Fibroblast of mammary gland (primary cell): ENCODE data around the gene NKD1.

ENCODE experiments used
- DNase-seq: peaks from one replicate; pipeline ENCODE4 v3.0.0-alpha.2; 2010; ENCODE audit warnings: low read depth
- H3K4me3 ChIP-seq: 2 replicates; pipeline ENCODE4 v1.5.1; 2011; ENCODE audit warnings: low read depth, mild to moderate bottlenecking, low read length, moderate library complexity; ENCODE audit not compliant: control insufficient read depth
- TF ChIP-seq, protein P1 (sequence below): conservative IDR thresholded peaks from 2 replicates; pipeline ENCODE4 v1.5.1; 2011; ENCODE audit warnings: low read depth, low read length, inconsistent platforms; ENCODE audit not compliant: control insufficient read depth, insufficient read depth

The NKD1 gene

DNA sequence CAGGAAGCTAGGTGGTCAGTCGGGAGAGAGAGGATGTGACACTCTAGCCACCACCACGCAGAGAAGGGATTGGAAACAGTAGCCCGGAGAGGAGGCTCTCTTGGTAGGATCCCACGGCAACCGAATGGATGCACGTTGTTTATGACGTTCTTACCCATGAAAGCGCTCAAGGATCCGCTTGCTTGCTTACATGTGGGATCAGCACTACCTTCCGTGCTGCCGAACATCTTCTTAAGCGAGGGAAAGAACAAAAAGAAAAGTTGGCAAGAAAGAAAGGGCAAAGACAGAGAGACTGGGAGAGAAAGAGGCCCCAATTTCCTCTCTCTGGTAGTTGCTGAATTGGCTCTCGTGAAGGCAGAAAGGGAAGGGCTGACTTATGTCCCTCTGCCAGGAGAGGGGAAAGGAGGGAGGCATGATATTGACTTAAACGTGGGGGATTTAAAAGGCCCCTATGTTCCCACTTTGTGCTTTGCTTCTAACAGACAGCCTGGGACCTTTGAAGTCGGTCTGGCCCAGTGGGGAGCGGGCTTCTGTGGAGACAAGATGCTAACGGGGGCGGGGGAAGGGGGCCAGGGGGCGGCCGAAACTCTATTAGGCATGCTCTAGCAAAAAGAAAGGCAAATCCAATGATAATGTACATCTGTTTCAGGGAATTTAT is 97.5 kb downstream of the NKD1 start:
- TF ChIP-seq, protein P1, sequence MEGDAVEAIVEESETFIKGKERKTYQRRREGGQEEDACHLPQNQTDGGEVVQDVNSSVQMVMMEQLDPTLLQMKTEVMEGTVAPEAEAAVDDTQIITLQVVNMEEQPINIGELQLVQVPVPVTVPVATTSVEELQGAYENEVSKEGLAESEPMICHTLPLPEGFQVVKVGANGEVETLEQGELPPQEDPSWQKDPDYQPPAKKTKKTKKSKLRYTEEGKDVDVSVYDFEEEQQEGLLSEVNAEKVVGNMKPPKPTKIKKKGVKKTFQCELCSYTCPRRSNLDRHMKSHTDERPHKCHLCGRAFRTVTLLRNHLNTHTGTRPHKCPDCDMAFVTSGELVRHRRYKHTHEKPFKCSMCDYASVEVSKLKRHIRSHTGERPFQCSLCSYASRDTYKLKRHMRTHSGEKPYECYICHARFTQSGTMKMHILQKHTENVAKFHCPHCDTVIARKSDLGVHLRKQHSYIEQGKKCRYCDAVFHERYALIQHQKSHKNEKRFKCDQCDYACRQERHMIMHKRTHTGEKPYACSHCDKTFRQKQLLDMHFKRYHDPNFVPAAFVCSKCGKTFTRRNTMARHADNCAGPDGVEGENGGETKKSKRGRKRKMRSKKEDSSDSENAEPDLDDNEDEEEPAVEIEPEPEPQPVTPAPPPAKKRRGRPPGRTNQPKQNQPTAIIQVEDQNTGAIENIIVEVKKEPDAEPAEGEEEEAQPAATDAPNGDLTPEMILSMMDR, result no peak
- H3K4me3 ChIP-seq, result no peak overlapping the region
- no peak for DNase-seq

DNA sequence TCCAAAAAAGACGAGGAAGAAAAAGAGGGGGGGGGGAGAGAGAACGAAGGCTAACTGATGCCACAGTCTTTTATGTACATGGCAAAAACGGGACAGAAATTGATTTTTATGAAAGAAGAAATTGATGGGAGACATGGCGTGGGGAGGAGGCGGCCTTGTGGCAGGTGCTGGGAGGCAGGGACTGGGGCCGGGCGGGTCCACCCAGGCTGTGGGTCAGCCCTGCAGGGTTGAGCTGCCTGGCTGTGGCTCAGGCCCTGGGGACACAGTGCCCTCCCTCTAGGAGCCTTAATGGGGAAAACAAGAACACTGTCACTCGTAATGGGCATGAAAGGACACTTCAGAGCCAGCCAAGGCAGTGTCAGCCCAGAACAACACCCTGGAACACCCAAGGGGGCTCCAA is 98.1 kb downstream of the NKD1 start:
- DNase-seq, result no peak
- H3K4me3 ChIP-seq, result no peak overlapping the region
- TF ChIP-seq, protein P1, result no peak

DNA sequence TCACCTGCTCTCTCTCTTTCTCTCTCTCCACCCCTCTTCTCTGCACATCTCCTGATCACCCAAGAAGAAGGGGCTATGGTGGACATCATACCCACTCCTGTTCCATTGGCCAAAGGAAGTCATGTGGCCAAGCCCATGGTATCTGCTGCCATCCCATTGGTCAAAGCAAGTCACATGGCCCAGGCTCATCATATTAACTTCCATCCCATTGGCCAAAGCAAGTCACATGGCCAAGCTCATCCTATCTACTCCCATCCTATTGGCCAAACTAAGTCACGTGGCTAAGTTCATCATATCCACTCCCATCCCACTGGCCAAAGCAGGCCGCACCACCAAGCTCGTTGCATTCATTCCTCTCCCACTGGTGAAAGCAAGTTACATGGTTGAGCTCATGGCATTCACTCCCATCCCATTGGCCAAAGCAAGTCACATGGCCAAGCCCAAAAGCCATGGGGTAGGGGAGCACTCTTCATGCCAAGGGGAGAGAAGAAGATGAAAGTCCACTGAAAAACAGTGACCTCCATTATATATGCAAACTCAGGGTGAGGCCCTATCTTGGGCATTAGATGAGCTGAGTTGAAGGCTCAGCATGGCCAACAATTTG is 103.7 kb downstream of the NKD1 start:
- TF ChIP-seq, protein P1, result no peak
- no peak overlapping the region for H3K4me3 ChIP-seq
- no peak for DNase-seq

DNA sequence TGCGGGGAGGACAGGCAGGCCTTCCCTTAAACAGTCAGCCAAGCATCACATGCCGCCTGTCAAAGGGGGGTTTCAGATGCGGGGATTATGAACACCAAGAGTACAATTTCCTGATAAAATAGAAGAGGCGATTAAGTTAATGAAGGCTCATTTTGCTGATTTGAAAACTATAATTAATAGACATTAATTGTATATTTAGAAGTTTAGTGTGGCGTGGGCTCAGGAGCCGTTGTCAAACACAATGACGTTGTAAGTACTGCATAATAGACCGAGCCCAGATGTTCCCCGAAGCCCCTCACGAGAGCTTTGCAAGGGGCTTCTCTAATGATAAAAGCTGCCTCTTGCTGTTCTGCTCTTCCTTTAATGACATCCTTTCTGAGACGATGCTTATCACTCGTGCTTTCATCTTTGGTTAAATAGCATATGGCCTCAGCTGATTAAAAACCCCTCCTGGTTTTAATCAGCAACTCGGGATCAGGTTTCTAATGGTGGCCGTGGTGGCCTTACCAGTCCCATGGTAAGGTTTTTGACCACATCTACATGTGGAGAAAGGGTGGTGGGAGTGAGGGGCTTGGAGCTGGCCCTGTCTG is 104.7 kb downstream of the NKD1 start:
- DNase-seq, result no peak
- TF ChIP-seq, protein P1, result no peak
- H3K4me3 ChIP-seq, result no peak overlapping the region

DNA sequence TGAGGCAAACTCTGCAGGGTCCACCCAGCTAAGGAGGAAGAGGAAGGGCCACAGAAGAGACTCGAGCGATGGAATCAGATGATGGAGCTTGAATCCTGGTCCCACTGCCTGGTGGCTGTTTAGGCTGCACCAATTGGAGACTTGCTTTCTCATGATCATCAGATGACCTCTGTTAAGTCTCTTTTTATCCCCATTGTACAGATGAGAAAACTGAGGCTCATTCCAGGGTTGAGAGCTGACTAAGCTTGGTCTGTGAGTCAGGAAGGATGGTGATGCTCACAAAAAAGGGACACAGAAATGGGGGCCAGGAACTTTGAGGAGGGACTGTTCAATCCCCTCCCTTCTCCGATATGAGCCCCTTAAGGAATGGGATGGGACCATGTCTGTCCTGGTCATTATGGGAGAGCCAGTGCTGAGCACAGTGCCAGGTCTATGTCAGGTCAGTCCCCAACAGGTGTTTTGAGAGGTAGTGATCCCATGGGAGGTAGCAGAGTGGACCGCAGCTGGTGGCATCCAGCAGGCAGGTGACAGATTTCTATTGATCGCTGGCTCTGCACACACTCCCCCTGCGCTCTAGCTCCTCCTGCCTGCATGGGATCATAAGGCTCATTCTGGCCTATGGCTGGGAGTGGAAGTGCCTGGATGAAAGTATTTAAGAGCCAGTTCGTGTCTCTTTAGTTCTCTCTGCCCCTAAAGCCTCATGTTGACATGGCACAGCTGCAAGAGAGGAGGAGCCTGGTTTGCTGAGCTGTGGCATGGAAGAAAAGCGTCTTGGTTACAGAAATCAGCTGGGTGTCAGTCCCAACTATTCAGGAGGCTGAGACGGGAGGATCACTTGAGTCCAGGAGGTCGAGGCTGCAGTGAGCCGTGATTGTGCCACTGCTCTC is 105.7 kb downstream of the NKD1 start:
- TF ChIP-seq, protein P1, result no peak
- H3K4me3 ChIP-seq, result no peak overlapping the region
- no peak for DNase-seq

DNA sequence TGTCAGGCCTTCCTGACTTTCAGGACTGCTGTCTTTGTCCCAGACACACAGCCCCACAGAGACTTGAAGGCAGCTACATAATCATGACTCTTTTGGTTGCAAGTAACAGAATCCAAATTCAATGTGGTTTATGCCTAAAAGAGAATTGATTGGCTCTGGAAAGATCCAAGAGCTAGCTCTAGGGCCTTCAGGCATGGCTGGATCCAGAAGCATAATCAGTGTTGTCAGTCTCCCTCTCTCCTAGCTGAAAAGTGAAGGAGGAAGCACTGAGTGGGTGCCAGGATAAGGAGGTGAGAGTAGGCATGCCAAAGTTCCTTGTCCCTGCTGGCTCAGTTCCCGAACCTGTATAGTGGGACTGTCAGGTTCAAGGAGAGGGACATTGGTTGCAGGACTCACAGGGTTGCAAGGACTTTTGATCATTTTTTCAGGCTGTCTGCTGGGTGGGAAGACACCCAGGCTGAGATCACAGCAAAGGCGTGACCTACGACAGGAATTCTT is 107.4 kb downstream of the NKD1 start:
- TF ChIP-seq, protein P1, result no peak
- no peak for DNase-seq
- H3K4me3 ChIP-seq, result no peak overlapping the region
